ENCODE data around the gene GPR137B.
A peak's percentile ranks its signal among the peaks of the same experiment; 100 is the strongest.

Gene GPR137B

GRCh38 chr1:236204656-236205055, 62.3 kb downstream of the GPR137B start:
- DNase-seq, result no peak

DNA sequence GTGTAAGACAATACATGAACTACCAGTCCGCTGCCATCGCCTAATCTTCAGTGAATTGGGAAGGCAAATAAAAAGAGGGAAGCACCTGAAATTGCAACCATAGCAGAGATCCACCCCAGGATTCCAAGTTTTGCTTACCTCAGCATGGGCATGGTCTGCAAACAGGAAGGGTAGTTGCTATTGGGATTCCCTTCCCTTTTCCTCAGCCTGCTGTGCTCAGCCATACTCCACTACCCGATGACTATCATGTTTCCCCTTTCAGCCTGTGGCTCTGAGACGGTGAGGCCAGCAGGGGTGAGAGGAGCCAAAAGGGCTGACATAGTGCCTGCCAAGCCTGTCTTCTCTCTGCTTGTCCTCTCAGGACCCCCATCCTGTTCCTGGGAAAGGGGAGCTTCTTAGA, 64.2 kb downstream of the GPR137B start:
- DNase-seq, result no peak

GRCh38 chr1:236207121-236207520, 64.8 kb downstream of the GPR137B start:
- DNase-seq, result no peak

DNA sequence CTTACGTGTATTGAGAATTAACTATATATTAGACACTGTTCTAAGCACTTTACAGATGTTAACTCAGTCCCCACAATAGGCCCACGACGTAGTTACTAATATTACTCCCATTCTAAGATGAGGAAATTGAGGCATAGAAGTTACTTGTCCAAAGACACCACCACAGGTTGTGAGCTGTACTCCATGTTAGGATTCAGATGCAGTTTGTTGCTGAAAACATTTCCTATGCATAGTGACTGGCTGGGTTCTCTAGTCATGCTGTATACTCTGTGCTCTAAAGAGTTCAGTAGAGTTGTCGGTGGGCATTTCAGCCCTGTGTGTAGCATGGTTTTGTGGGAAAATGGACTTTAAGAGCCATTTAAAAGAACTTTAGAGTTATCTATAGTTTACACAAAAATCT, 65.2 kb downstream of the GPR137B start:
- no peak for DNase-seq

DNA sequence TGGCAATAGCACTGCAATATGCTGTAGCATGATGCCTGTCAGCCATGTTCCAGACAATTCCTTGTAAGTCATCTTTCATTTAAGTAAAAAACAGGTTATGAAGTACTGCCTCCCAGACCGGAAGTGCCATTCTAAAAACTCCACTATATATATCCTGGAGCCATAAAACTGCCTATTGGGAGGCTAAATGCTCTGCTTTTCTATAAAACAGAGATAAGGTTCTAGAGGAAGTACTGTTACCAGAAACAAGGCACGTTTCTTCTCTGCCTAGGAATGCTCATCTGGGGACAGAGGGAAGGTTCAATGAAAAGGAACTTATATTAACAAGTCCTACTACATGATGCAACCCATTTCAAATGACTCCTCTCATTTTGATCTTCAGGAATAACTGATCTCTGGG, 66.8 kb downstream of the GPR137B start:
- no peak for DNase-seq

- DNase-seq, result peak; percentile 17
Measured at GRCh38 chr1:236209713-236210112, 67.4 kb downstream of the GPR137B start.

- DNase-seq, result no peak
Measured at GRCh38 chr1:236211815-236212214, 69.5 kb downstream of the GPR137B start.

DNA sequence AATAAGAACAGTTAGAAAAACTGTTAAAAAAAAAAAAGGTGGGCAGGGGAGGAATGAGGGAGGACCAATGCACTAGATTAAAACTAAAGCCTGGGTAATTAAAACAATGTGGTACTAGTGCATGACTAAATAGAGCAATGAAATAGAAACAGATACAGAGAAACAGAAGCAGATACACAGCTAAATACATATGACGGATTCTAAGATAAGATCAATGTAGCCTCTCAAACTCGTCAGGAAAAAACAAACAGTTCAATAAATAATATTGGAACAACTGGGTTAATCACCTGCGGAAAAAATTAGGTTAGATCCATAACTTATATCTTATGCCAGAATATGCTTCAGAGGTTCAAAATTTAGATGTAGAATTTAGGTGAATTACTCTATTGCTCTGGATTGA, 71.2 kb downstream of the GPR137B start:
- no peak for DNase-seq

DNA sequence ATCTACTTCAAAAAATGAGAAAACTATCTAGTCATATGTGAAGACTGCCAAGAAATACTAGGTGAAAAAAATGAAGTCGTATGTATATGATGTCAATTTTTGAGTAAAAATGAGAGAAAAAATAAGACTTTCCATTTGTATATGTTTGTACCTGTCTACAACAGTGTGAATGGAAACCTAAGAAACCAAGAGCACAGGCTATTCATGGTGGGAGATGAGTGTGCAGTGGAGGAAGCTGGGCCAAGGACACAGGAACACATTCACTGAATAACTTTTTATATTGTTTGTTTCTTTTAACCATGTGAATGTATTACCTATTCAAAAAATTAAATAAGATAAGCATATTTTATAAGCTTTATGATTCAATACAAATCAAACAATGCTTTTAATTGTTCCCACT, 72.4 kb downstream of the GPR137B start:
- no peak for DNase-seq

DNA sequence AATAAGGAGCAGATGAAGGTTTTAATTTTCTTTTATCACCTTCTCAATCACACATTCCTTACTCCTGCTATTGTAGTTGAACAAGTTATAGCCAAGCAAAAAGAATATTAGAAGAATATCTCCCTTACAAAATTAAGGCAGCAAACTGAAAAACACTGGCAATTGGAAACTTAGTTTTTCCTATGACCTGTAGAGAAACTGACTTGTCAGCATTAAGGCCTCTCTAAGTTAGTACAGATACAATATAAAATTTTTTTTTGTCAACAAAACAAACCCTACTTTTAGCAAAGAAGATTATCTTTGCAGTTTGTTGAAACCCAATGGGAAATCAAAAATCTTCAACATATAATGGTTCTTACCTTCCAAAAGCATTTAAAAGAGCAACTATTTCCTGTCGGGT, 78.1 kb downstream of the GPR137B start:
- DNase-seq, result no peak

GRCh38 chr1:236222632-236223031, 80.3 kb downstream of the GPR137B start:
- DNase-seq, result no peak

GRCh38 chr1:236228411-236228810, 86.1 kb downstream of the GPR137B start:
- no peak for DNase-seq

DNA sequence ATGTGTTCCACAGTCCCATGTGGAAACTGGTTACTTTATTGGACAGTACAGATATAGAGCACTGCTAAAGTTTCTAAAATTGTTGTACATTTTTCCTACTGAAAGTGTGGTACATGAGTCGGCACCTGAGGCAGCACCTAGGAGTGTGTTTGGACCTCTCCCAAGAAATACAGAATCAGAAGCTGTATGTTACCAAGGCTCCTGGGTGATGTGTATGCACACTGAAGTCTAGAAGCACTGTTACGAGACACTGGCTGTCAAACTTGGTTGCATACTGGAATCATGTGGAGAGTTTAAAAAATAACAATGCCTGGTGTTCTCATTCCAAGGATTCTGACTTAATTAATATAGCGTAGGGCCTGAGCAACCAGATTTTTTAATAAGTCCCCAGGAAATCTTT, 92.8 kb downstream of the GPR137B start:
- DNase-seq, result no peak

- DNase-seq, result no peak
Measured at GRCh38 chr1:236239092-236239585, 96.8 kb downstream of the GPR137B start.

GRCh38 chr1:236240675-236241074, 98.3 kb downstream of the GPR137B start:
- no peak for DNase-seq

GRCh38 chr1:236242568-236242967, 100.2 kb downstream of the GPR137B start:
- no peak for DNase-seq

DNA sequence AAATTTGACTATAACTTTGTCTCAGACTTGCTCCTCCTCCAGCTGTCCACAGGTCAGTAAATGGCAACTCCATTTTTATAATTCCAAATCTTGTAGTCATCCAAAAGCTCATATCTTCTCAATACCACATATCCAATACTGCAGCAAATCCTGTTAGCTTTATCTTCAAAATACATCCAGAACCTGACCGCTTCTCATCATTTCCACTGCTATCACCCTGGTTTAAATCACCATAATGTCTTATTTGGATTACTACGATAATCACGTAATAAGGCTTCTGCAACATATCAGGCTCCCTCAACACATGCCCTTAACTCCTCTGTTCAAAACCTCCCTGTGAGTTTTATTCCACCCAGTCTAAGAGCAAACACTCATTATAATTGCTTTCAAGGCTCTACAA, 104.9 kb downstream of the GPR137B start:
- peak; percentile 0 for DNase-seq

GRCh38 chr1:236251587-236251986, 109.2 kb downstream of the GPR137B start:
- no peak for DNase-seq

- DNase-seq, result no peak
Measured at GRCh38 chr1:236253119-236253518, 110.8 kb downstream of the GPR137B start.

DNA sequence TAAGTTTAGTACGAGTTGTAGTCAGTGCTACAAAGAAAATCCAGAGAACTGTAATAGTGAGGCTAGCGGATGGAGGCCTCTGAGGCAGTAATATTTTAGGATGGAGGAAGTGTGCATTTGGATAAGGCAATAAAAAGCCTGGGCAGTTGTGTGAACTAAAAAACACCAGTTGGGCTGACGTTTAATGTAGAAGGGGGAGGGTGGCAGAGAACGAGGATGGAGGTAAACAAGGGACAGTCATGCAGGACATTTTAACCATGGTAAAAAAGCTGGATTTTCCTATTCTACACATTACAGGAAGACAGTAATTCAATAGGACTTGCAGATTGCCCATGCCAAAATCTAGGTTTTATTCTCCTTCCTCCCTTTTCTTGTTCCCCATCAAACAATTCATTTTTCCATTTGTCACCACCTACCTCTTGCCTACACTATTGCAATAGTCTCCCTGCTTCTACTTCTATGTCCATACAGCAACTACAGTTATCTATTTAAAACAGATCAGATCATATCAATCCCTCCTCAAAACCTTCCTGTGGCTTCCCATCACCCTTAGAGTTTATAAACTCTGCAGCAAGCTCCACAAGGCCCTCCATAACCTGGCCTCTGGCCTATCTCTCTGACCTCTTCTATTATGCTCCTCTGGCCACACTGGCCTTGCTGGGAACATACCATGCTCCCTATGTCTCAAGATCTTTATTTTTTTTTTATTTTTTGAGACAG, 111.7 kb downstream of the GPR137B start:
- no peak for DNase-seq

GRCh38 chr1:236257216-236257615, 114.9 kb downstream of the GPR137B start:
- no peak for DNase-seq

DNA sequence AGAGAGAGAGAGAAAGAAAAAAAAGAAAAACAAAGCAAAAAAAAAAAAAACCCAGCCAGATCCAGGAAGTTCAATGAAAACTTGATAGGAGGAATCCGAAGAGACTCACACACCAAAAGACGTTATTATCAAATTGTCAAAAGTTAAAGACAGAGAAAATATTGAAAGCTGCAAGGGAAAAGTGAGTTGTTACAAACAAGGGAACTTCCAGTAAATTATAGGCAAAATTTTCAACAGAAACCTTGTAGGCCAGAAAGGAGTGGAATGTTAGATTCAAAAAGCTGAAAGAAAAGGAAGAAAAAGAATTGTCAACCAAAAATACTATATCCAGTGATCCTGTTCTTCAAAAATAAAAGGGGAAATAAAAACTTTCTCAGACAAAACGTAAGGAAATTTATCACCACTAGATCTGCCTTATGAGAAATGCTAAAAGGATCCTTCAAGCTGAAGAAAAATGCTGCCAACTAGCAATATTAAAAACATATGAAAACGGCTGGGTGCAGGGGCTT, 115.8 kb downstream of the GPR137B start:
- DNase-seq, result no peak

Measured in fibroblast of skin of back (primary cell).